T-helper 1 cell (primary cell): ENCODE measurements around the gene MAPKBP1.
"Not testable (repeated sequence)": the region's sequence is repeated elsewhere in the genome, so short reads cannot be mapped to it uniquely, and the experiment has no call there.

ENCODE experiments used
- DNase-seq, 5 donors: peaks; one replicate each; pipeline ENCODE4 v3.0.0-alpha.2; 2012 to 2020
- total RNA-seq, 4 donors: gene quantifications; one replicate each; lab custom pipeline; 2026; lab: John Stamatoyannopoulos, UW

Gene MAPKBP1
- 47.4 to 60.4 (median 54.3) reads per million in 4 donors for total RNA-seq

GRCh38 chr15:41774062-41774881 is at the start of gene MAPKBP1:
Gene MAPKBP1 (plus strand): TSS chr15:41774484. CDS start chr15:41775276, 792 bp downstream.
- peak; percentile 96 to 99 (median 97) for DNase-seq

- no peak for DNase-seq
Measured at GRCh38 chr15:41727143-41727542, 47.1 kb upstream of the MAPKBP1 start.

GRCh38 chr15:41728061-41728460 is 46.2 kb upstream of the MAPKBP1 start:
- DNase-seq, result not testable (repeated sequence)

- DNase-seq, result no peak
Measured at GRCh38 chr15:41730543-41730942, 43.7 kb upstream of the MAPKBP1 start.

GRCh38 chr15:41732483-41732882 is 41.8 kb upstream of the MAPKBP1 start:
- DNase-seq, result no peak

- no peak for DNase-seq
Measured at GRCh38 chr15:41734079-41734478, 40.2 kb upstream of the MAPKBP1 start.

- DNase-seq, result no peak
Measured at GRCh38 chr15:41735046-41735445, 39.2 kb upstream of the MAPKBP1 start.

GRCh38 chr15:41735492-41735891 is 38.8 kb upstream of the MAPKBP1 start:
- DNase-seq, result not testable (repeated sequence)

GRCh38 chr15:41746802-41747201 is 27.5 kb upstream of the MAPKBP1 start:
- no peak for DNase-seq

GRCh38 chr15:41756198-41756597 is 18.1 kb upstream of the MAPKBP1 start:
- no peak for DNase-seq

GRCh38 chr15:41772720-41773331 is 1.5 kb upstream of the MAPKBP1 start:
- peak; percentile 18 to 75 (median 47) for DNase-seq

GRCh38 chr15:41773332-41773728 is 954 bp upstream of the MAPKBP1 start:
- DNase-seq, result no peak

GRCh38 chr15:41773729-41774061 is 589 bp upstream of the MAPKBP1 start:
- no peak for DNase-seq

GRCh38 chr15:41774882-41775417 is 666 bp downstream of the MAPKBP1 start:
- DNase-seq, result no peak

- no peak for DNase-seq
Measured at GRCh38 chr15:41775651-41776050, 1.4 kb downstream of the MAPKBP1 start.

- DNase-seq, result no peak
Measured at GRCh38 chr15:41777421-41777973, 3.2 kb downstream of the MAPKBP1 start.

GRCh38 chr15:41778521-41778920 is 4.2 kb downstream of the MAPKBP1 start:
- no peak for DNase-seq

- no peak for DNase-seq
Measured at GRCh38 chr15:41779662-41780157, 5.4 kb downstream of the MAPKBP1 start.

- DNase-seq, result no peak
Measured at GRCh38 chr15:41780266-41780665, 6.0 kb downstream of the MAPKBP1 start.

GRCh38 chr15:41780727-41781126 is 6.4 kb downstream of the MAPKBP1 start:
- no peak for DNase-seq

GRCh38 chr15:41782371-41783282 is 8.3 kb downstream of the MAPKBP1 start:
- no peak for DNase-seq

GRCh38 chr15:41783296-41783695 is 9.0 kb downstream of the MAPKBP1 start:
- no peak for DNase-seq
